GM18858 (cell line): ENCODE results near the gene PI4KB.

Experiments used
- ATAC-seq: cut with Tn5 transposase; IDR thresholded peaks from one replicate; pipeline ENCODE4 v1.9.1; 2021; ENCODE audit not compliant: unreplicated experiment

Gene PI4KB

DNA sequence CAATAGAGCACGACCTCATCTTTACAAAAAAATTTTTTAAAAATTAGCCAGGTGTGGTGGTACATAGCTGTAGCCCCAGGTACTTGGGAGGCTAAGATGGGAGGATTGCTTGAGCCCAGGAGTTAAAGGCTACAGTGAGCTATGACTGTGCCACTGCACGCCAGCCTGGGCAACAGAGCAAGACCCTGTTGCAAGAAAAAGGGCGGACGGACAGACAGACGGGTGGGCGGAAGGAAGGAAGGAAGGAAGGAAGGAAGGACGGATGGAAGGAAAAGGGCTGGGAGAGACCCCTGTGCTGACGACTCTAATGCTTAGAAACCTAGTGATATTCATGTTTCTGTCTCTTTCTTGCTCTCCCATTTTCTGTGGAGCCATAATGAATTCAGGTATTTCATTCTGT lies 14.4 kb downstream of the PI4KB start:
- ATAC-seq = no peak

DNA sequence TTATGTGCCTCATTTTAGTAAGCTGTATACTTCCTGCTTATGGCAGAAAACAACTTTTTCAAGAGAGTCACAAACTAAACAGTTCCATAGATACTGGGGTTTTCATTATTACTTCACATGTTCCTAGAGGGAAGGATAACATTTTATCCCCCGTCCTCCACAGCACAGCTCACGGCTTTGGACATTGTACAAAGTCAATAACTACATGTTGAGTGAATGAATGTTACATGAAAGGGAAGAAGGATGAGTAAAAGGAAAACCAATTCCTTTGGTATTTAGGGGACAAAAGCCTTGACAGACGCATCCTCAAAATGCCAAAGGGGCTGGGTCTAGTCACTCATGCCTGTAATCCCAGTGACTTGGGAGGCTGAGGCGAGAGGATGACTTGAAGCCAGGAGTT lies 14.8 kb downstream of the PI4KB start:
- no peak for ATAC-seq

DNA sequence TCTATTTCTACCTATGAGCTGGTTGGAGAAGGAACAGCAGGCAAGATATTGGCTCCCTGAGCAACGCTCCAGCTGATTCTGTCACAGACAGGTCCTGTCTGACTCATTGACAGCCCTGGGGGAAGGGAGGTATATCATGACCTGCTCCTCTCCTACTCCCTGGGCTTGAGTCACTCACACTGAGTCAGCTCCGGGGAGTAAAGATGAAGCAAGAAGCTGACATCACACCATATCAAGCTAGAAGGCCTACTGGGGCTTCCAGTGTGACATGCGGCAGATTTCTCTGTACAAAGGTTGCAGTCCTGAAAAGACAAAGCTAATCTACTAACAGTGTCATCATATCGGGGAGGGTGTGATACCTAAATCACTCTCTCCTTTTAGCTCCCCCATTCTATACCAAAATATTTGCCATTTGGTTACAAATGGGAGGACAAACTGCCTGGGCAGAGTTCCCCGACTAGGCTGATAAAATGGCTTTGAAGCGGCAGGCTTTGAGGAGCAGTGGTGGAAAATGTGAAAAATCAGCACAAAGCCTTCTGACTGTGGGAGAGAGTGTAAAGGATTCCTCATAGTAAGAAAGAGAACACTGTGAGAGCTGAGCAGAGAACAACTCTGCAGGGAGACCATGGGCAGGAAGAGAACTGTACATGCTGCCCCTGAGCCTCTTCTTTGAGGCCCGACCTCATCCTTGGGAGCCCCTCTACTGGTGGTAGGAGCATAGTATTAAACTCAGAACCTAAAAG lies 15.5 kb downstream of the PI4KB start:
- ATAC-seq = no peak

- ATAC-seq = no peak
Measured at GRCh38 chr1:151311011-151311410, 16.2 kb downstream of the PI4KB start.

- ATAC-seq = no peak
Measured at GRCh38 chr1:151309811-151310323, 17.3 kb downstream of the PI4KB start.

DNA sequence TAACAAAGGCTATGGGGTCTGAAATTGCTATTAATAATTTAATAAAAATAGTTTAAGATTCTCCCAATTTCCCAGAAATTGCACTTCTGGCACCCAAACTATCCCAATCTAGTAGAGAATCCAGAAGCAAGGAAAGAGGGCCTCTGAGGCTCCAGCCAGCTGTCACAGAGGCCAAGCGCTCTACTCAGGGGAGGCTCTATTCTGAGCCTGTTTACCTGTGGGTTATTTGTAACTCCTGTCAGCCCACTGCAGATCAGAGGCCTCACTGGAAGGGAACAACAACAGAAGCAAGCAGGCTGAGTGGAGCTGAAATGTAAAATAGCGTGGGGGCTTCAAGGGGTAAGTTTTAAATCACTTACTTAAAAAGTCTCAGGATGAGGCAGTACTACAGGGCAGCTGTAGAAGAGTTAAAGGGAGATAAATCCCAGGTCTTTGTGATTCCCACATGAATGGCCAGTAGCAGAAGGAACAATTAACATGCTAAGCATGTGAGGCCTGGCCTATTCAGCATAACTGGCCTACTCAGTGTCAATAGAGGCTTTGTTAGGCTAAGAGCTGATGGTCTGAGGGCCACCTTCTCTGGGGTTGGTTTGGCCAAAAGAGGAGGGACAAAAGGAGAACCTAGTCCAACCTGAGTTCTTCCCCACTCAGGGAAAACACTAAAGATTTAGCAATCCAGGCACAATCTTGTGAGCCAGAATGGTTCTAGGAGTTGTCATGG lies 32.3 kb downstream of the PI4KB start:
- no peak for ATAC-seq

- ATAC-seq = no peak
Measured at GRCh38 chr1:151293093-151293492, 34.1 kb downstream of the PI4KB start.

GRCh38 chr1:151292207-151293030 lies 34.8 kb downstream of the PI4KB start:
- ATAC-seq = no peak

DNA sequence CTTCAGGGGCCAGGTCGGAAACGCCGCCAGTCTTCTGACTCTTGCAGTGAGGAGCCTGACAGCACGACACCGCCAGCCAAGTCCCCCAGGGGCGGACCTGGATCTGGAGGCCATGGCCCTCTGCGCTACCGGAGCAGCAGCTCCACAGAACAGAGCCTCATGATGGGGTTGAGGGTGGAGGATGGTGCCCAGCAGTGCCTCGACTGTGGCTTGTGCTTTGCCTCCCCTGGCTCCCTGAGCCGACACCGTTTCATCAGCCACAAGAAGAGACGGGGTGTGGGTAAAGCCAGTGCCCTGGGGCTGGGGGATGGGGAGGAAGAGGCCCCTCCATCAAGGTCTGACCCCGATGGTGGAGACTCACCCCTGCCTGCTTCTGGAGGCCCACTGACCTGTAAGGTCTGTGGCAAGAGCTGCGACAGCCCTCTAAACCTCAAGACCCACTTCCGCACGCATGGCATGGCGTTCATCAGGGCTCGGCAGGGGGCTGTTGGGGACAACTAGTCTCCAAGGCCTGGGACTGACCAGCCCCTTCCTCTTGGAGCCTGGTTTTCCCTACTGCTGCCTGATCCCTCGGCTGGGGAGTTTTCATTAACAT lies 36.4 kb downstream of the PI4KB start:
- ATAC-seq = no peak

DNA sequence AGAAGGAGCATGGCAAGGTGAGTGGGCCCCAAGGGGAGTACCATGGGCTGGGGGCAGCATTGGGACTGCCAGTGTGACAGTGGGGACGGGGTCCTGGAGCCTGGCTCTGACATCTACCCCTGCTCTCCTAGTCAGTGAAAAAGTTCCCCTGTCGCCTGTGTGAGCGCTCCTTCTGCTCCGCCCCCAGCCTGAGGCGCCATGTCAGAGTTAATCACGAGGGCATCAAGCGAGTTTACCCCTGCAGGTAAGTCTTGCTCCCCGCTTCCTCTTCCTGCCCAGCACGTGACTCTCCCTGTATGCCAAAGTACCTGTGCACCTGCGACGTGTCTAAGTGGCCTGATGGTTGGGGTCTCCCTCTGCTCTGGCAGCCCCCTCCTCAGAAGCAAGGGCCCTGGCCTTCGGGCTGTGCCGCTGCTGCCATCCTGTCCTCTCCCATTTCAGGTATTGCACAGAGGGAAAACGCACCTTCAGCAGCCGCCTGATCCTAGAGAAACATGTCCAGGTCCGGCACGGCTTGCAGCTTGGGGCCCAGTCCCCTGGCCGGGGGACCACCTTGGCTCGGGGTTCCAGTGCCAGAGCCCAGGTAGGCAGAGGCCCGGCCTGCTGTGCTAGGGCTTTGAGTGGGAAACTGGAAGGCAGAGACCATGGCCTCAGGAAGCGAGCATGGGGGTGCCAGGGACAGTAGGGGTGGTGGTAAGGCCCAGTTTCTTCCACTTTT lies 37.1 kb downstream of the PI4KB start:
- ATAC-seq = no peak

GRCh38 chr1:151289080-151289935 lies 37.9 kb downstream of the PI4KB start:
- no peak for ATAC-seq

- ATAC-seq = no peak
Measured at GRCh38 chr1:151288502-151288901, 38.7 kb downstream of the PI4KB start.

GRCh38 chr1:151287767-151288500 lies 39.3 kb downstream of the PI4KB start:
- no peak for ATAC-seq

DNA sequence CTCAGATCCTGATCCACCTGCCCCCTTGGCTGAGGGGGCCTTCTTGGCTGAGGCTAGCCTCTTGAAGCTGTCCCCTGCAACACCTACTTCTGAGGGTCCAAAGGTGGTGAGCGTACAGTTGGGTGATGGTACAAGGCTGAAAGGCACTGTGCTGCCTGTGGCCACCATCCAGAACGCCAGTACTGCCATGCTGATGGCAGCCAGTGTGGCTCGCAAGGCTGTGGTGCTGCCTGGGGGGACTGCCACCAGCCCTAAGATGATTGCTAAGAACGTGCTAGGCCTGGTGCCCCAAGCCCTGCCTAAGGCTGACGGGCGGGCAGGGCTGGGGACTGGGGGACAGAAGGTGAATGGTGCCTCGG lies 39.9 kb downstream of the PI4KB start:
- ATAC-seq = no peak

GRCh38 chr1:151286619-151287340 lies 40.4 kb downstream of the PI4KB start:
- no peak for ATAC-seq

GRCh38 chr1:151284013-151284577 lies 43.1 kb downstream of the PI4KB start:
- ATAC-seq = no peak

DNA sequence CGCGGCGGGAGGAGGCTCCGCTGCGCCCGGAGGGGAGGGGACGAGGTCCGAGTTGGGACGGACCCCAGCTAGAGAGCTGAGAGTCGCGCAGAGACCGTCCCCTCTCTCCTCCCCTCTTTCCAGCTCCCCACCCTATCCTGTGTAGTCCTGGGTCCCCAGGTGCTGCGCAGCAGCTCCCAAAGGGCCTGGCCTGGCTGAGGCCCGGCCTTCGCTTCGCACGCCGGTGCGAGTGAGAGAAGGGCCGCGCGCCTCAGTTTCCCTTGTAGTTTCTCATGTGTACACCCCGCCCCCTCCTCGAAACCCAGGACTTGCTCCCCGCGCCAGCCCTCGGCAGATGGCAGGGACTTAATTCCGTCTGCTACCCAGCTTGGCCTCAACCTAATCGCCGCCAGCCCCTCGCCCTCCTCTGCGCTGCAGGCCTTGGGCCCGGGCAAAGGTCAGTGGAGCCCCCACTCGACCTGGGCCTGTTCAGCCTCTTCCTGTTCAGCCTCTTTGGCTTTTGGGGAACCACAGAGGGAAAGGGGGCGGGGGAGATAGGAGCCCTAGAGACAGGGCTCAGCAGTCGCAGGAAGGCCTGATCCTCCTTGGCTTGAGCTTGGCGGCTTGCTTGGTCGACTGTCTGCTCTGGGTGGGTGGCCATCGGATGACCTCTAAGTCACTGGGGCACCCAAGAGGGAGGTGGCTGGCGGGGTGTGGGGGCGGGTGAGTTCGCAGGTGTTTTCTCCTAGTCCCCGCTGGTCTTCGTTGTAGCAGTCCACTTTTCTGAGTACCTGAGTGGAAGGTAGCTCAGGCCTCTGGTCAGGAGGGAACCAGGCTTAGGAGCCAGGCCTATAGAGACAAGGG lies 44.1 kb downstream of the PI4KB start:
- no peak for ATAC-seq
